ENCODE results near the gene CCDC97.

- TF ChIP-seq EZH2phosphoT487 (IDR thresholded peaks at IDR 0.05; ENCODE audit: low read depth) = no peak
- TF ChIP-seq CTCF (IDR thresholded peaks at IDR 0.05; ENCODE audit: low read depth, low read length) = peak; percentile 98
Observed at GRCh38 chr19:41308450-41309179, 1.4 kb upstream of the CCDC97 start.

Data from OCI-LY3 (cell line).